Stimulated activated effector memory CD8-positive, alpha-beta T cell treated with anti-CD3 and anti-CD28 coated beads, Interleukin-12 subunit alpha, Interleukin-12 subunit beta, amount 100 ng/mL, for 72 hours (primary cell): ENCODE results near the gene ARHGAP10.

Source experiments
- ATAC-seq: fragments of 150-1000 bp; cut with Tn5 transposase; 2 replicates; pipeline ENCODE4 v1.10.0; 2021
- DNase-seq, 2 donors: peaks; one replicate each; pipeline ENCODE4 v3.0.0; 2021 to 2022; ENCODE audit warnings: low spot score in 2 of 2
- H3K27ac Mint-ChIP-seq: one replicate; pipeline ENCODE4 v1.8.0; 2022; ENCODE audit warnings: mild to moderate bottlenecking, mixed read lengths
- H3K36me3 Mint-ChIP-seq: one replicate; pipeline ENCODE4 v1.8.0; 2022; ENCODE audit warnings: mild to moderate bottlenecking, mixed read lengths
- H3K4me1 Mint-ChIP-seq: one replicate; pipeline ENCODE4 v1.8.0; 2022; ENCODE audit warnings: mixed read lengths
- H3K4me3 Mint-ChIP-seq: one replicate; pipeline ENCODE4 v1.8.0; 2022; ENCODE audit warnings: mild to moderate bottlenecking, mixed read lengths
- H3K9me3 Mint-ChIP-seq: one replicate; pipeline ENCODE4 v1.8.0; 2022; ENCODE audit warnings: mixed read lengths

Gene ARHGAP10

DNA sequence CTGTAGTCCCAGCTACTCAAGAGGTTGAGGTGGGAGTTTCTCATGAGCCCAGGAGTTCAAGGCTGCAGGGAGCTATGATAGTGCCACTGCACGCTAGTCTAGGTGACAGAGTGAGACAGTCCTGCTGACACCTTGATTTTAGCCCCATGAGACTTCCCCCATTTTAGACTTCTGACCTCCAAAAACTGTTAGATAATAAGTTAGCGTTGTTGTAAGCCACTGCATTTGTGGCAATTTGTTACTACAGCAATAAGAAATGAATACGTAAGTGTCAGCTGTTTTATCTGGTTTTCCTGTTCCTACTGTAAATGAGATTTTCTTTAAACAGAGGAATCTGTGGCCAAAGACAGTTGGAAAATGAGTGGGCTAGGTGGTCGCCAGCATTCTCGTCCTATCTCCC, 83.9 kb downstream of the ARHGAP10 start:
- H3K36me3 Mint-ChIP-seq: no peaks in the 10 kb centered on the region
- peaks cover 19% of the 10 kb centered on the region for H3K4me1 Mint-ChIP-seq
- no peaks in the 10 kb centered on the region for H3K9me3 Mint-ChIP-seq
- DNase-seq (no peak), ATAC-seq (no peak)
- peak overlapping the region; percentile 65 for H3K27ac Mint-ChIP-seq
- no peak overlapping the region for H3K4me3 Mint-ChIP-seq

DNA sequence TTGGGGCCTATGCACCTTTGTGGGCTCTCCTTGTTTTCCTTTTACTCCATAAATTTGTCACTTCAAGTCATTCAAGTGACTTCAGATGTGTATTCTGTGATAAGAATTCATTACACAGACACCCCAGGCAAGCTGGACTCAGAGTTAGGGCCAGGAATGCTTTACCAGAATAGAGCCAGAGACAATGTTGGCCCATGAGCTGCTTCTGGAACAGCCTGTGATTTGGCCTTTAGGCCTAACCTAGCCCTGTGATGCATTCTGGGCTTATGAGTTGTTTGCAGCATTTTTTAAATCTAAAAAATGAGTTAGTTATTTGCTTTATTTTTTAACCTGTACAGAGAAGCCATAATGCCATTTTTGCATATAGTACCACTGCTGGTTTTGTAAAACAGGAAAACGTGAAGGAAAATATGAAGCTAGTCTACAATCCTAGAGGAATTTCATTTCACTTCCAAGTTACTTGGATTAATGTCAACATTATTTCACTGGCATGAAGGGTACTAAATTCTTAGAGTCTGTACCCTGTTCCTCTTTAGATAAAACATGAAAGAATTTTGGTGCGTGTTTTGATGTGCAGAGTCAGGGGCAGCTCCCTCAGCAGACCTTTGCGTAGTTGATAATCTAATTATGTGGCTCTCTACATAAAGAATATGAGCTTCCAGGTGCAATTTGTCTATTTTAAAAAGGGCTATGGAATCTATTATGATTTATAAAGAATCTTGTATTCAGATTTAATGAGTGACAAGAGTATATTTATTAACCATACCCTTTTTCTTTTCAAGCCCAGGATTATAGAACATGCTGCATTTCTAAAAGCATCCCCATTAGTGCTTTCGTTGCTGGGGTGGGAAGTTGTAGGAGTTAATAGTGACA, 84.7 kb downstream of the ARHGAP10 start:
- Mint-ChIP-seq H3K4me1 (peaks cover 26% of the 10 kb centered on the region), H3K4me3 (no peak overlapping the region), H3K9me3 (no peaks in the 10 kb centered on the region), H3K27ac (peak overlapping the region; percentile 65), H3K36me3 (no peaks in the 10 kb centered on the region)
- no peak for ATAC-seq
- no peak for DNase-seq

DNA sequence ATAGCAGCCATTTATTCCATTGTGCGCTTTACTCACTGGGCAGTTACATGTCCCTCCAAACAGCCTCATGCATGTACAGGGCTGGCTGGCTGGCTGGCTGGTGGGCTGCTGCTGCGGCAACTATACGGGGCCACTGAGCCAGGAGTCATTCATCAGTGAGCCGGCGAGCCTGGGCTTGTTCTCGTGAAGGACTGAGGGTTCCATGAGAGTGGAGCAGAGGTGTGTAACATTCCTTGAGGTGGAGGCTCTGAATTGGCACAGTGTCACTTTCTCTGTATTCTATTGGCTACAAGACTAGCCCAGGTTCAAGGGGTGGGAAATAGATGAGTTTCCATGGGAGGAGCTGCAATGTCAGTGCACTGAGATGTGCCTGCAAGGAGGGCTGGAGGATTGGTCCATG, 89.1 kb downstream of the ARHGAP10 start:
- DNase-seq (no peak), ATAC-seq (no peak)
- Mint-ChIP-seq H3K4me1 (peaks cover 29% of the 10 kb centered on the region), H3K27ac (peak overlapping the region; percentile 6), H3K4me3 (no peak overlapping the region), H3K36me3 (peaks cover 5% of the 10 kb centered on the region), H3K9me3 (no peaks in the 10 kb centered on the region)

DNA sequence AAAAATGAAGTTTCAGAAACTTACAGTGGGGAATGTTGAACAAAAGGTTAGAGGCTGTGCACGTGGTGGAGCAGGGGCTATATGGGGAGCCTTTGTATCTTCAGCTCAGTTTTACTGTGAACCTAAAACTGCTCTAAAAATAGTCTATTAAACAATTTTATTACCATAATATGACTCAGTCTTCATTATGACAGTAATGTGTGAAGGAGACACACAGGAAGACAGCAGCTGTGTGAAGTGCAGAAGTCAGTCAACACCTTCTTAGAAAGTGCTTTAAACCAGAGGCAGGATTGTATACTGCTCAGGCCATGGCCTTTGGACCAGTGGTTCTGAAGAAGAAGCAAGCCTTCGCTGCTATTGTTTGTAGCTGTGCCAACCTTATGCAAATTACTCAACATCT, 89.7 kb downstream of the ARHGAP10 start:
- H3K4me3 Mint-ChIP-seq: no peak overlapping the region
- peak overlapping the region; percentile 6 for H3K27ac Mint-ChIP-seq
- no peaks in the 10 kb centered on the region for H3K9me3 Mint-ChIP-seq
- peaks cover 24% of the 10 kb centered on the region for H3K4me1 Mint-ChIP-seq
- ATAC-seq (peak; percentile 84), DNase-seq (no peak)
- H3K36me3 Mint-ChIP-seq: peaks cover 5% of the 10 kb centered on the region

DNA sequence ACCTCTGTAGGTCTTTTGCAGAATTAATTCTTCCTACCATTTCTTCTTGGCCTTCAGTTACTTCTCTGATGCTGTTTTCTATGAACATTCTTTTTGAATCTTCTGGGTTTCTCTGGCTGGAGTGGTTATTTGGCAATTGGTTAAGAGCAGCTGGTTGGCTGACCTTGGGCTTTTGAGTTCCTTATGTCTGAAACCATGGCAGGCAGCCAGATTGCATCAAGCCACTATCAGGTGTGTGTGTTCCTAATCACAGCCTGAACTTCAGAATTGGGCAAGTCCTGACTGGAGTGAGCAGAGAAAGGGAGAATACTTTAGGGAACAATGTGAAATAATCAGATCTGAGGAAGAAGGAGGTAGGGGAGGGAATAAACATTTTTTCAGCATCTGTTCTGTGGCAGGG, 90.2 kb downstream of the ARHGAP10 start:
- no peak for DNase-seq
- no peak for ATAC-seq
- Mint-ChIP-seq H3K4me3 (no peak overlapping the region), H3K27ac (peak overlapping the region; percentile 12), H3K9me3 (no peaks in the 10 kb centered on the region), H3K36me3 (peaks cover 5% of the 10 kb centered on the region), H3K4me1 (peaks cover 24% of the 10 kb centered on the region)

DNA sequence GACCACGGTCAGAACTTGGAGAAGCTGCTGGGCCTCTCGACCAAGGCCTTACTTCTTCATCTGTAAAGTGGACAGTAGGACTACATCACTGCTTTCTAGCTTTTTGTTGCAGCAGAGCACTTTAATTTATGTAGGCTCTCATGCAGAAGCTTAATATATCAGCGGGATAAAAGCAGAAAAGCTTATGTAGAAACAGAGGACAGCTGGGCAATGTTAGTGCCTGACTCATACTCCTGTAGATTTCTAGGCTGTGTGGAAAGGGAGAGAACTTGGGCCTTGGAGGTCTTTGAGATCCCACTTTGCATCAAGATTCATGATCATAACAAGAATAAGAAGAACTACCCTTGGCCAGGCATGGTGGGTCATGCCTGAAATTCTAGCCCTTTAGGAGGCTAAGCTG, 91.2 kb downstream of the ARHGAP10 start:
- Mint-ChIP-seq H3K4me1 (peaks cover 24% of the 10 kb centered on the region), H3K4me3 (no peak overlapping the region), H3K27ac (no peak overlapping the region), H3K36me3 (peaks cover 5% of the 10 kb centered on the region), H3K9me3 (no peaks in the 10 kb centered on the region)
- DNase-seq: no peak
- ATAC-seq: no peak

DNA sequence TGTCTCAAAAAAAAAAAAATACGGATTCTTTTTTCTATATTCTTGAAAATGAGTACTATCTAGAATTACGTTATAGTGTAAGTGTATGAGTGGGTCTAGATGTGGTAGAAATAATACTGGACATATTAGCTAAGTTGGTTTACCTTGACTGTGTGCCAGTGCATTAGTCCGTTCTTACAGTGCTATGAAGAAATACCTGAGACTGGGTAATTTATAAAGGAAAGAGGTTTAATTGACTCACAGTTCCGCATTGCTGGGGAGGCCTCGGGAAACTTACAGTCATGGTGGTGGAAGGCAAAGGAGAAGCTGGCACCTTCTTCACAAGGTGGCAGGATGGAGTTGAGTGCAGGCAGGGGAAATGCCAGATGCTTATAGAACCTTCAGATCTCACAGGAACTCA, 92.4 kb downstream of the ARHGAP10 start:
- Mint-ChIP-seq H3K4me3 (no peak overlapping the region), H3K9me3 (no peaks in the 10 kb centered on the region), H3K36me3 (peaks cover 5% of the 10 kb centered on the region), H3K4me1 (peaks cover 24% of the 10 kb centered on the region), H3K27ac (peak overlapping the region; percentile 8)
- DNase-seq (no peak), ATAC-seq (no peak)

DNA sequence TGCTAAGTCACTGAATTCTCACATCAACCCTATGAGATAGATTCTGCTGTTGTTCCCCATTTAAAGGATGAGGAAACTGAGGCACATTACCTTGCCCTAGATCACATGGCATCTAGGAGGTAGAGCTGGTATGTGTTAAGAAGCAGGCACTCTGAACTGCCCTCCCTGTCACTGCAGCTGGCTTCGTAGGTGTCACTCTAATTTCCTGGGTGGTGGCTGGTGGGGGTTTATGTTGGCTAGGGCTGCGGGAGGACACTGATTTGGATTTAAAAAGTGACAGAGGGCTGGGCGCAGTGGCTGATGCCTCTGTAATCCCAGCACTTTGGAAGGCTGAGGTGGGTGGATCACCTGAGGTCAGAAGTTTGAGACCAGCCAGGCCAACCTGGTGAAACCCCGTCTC, 93.0 kb downstream of the ARHGAP10 start:
- Mint-ChIP-seq H3K4me3 (no peak overlapping the region), H3K36me3 (peaks cover 5% of the 10 kb centered on the region), H3K4me1 (peaks cover 28% of the 10 kb centered on the region), H3K27ac (peak overlapping the region; percentile 8), H3K9me3 (no peaks in the 10 kb centered on the region)
- no peak for DNase-seq
- ATAC-seq: no peak

DNA sequence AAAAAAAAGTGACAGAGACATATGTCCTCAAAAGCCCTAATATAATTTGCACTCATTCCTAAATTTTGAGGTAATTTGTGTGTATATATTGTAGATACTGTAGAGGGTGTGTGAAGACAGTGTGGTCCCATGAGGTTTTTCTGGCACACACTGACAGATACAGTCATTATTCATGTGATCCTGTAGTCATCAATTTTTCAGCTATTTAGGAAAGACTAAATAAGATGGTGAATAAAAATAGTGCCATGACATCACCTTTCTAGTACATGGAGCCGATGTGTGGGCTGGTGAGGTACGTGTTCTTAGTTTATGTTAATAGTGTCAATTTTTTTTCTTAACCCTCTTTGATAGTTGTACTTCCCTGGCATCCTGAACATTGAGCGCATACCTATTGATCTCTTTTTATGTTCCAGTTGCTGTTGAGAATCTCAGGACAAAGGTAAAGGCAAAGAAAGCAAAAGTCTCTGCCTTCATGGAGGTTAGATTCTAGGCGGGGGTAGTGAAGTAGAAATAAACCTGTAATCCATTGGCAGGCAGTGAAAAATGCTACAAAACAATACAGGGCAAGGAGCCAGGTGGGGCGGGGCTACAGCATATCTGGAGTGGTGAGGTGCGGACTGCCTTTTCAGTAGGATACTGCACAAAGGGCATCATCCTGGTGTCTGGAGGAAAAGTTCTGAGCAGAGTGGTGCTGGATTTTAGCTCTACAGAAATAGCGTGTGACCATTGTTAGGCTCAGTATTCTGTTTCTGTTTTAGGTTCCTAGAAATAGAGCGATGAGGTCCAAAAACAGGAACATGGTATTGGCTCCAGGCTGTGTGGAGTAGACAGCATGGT, 93.8 kb downstream of the ARHGAP10 start:
- Mint-ChIP-seq H3K9me3 (no peaks in the 10 kb centered on the region), H3K4me1 (peaks cover 31% of the 10 kb centered on the region), H3K4me3 (no peak overlapping the region), H3K36me3 (peaks cover 5% of the 10 kb centered on the region), H3K27ac (no peak overlapping the region)
- ATAC-seq: peak; percentile 28
- DNase-seq: no peak

DNA sequence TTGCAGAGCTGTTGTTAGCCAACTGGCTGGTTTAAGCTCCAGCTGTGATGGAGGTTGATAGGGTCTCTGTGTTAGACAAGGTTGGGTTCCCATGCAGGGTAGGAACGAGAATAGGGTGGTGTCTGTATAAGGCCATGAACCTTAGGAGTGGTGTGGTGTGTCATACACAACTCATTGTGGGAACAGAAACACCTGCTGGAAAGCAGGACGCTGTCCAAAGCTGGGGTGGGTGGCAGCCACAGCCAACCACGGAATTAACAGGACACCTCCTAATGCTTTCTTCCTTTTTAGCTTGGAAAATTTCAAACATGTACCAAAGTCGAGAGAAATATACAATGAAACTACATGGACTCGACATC, 94.4 kb downstream of the ARHGAP10 start:
- Mint-ChIP-seq H3K4me1 (peaks cover 25% of the 10 kb centered on the region), H3K27ac (no peak overlapping the region)

DNA sequence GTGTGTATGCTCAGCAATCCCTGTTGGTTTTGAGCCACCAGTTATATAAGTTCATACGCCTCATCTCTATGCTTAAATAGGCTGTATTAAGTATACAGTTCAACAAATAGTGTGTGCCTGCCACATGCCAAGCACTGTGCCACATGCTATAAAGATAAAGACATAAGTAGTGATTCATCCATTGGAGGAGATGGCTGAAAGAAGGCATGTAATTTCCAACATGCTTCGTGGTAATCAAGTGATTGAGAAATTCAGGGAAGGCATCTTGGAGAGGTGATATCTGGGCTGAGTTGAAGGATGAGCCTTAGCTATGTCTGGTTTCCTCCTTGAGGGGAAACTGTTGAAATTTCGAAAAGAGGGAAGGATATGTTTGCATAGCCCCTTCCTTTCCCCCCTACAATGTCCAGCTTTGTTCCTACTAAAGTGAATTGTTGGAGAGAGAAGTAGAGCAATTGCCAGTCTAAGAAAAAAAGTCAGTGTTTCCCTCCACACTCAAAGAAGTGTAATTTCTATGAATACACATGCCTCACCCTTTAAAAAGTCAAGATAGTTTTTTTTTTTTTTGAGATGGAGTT, 96.5 kb downstream of the ARHGAP10 start:
- H3K4me3 Mint-ChIP-seq: no peak overlapping the region
- peaks cover 31% of the 10 kb centered on the region for H3K4me1 Mint-ChIP-seq
- no peak for ATAC-seq
- no peaks in the 10 kb centered on the region for H3K9me3 Mint-ChIP-seq
- peaks cover 12% of the 10 kb centered on the region for H3K36me3 Mint-ChIP-seq
- DNase-seq: no peak
- H3K27ac Mint-ChIP-seq: no peak overlapping the region

More for the DNA sequence above, 94.4 kb downstream of the ARHGAP10 start:
- H3K36me3 Mint-ChIP-seq: peaks cover 5% of the 10 kb centered on the region
- no peaks in the 10 kb centered on the region for H3K9me3 Mint-ChIP-seq
- ATAC-seq: no peak
- no peak for DNase-seq
- H3K4me3 Mint-ChIP-seq: no peak overlapping the region

DNA sequence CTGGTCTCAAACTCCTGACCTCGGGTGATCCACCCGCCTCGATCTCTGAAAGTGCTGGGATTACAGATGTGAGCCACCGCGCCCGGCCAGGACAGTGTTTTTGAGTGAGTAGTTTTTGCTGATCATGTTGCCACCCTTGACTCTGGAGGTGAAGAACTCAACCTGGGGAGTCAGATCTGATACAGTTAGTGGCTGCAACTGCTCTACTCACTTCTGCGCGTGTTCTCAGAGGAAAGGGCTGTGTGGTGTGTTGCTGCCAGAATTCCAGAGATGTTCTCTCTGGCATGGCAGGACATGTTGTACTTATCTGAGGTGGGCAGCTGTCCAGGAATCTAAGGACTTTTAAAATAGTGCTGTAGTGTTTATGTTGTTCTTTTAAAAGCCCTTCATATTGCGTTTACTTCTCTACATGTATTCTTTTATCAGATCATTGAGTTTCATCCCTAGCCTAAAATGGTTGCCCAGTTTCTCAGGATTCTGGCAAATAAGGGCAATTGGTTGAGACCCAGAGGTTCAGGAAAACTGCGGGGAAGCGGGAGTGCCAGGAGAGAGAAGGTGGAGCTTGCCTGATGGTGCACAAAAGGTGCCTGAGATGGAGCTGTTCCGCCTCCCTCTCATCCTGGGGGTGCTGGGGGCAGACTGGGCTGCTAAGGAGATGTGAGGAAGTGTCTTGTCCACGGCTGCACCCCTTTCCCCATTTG, 97.7 kb downstream of the ARHGAP10 start:
- Mint-ChIP-seq H3K9me3 (no peaks in the 10 kb centered on the region), H3K27ac (no peak overlapping the region), H3K4me3 (no peak overlapping the region)

DNA sequence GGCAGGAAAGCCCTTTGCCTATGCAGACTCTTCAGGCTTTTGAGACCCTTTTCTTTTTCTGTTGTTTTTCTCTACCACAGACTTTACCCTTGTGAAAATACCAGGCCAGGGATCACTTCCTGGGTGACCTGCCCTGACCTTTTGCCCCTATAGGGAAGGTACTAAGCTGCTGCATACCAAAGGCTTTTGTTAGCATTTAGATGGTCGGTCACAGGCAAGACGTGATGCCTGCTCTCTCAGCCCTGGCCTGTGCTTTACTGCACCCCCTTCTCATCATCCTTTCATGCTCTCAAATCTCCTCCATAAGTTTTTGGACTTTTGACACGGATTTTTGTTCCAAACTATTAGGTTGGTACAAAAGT, 98.2 kb downstream of the ARHGAP10 start:
- Mint-ChIP-seq H3K9me3 (no peaks in the 10 kb centered on the region), H3K4me1 (peaks cover 38% of the 10 kb centered on the region), H3K36me3 (peaks cover 12% of the 10 kb centered on the region), H3K4me3 (no peak overlapping the region), H3K27ac (no peak overlapping the region)
- DNase-seq: no peak
- ATAC-seq: no peak

More for the DNA sequence above, 97.7 kb downstream of the ARHGAP10 start:
- Mint-ChIP-seq H3K36me3 (peaks cover 12% of the 10 kb centered on the region), H3K4me1 (peaks cover 39% of the 10 kb centered on the region)
- no peak for ATAC-seq
- no peak for DNase-seq

DNA sequence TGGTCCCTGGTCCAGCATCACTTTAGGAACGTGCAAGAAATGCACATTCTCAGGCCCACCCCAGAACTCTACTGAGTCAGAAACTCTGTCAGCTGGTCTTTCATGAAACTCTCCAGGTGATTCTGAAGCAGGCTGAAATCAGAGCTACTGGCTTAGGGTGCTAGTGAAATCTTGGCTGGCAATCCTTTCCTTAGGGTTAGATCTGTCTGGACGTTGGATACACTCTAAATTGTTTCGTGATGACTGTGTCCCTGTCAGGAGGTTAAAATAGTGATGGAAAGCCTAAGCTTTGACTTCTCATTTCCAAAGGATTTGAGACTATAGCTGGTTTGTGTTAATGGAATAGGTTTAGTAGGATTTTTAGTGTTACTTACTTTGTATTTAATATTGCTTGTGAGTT, 99.1 kb downstream of the ARHGAP10 start:
- no peak for ATAC-seq
- peaks cover 37% of the 10 kb centered on the region for H3K4me1 Mint-ChIP-seq
- peaks cover 7% of the 10 kb centered on the region for H3K36me3 Mint-ChIP-seq
- no peak overlapping the region for H3K27ac Mint-ChIP-seq
- no peaks in the 10 kb centered on the region for H3K9me3 Mint-ChIP-seq
- no peak overlapping the region for H3K4me3 Mint-ChIP-seq
- DNase-seq: peak in 1 of 2 donors; percentile 38

DNA sequence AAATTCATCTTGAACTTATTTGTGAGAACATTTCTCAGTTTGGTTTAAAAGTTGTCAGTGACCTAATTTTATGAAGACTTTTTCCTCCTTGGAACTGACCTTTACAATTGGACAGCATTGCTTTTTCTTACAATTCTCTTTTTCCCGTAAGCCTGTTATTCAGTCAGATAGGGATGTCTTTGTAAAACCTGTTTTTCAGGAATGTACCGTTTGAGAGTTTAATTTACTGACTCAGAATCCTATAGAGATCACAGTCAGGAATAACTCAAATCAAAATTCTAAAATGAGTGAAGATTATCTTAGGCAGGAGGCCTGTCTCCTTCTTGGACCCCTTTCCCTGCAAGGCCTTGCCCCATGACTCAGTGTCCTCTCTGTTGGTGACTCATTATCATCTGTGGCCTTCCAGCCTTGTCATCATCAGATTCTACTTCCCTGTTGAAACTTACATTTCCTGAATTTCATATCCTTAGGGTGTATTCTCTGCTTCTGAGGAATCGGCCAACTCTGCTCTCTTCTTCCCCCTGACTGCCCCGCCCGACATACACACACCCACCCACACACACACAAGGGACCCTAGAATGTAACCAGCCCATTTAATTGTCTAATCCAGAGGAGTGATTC, 99.8 kb downstream of the ARHGAP10 start:
- DNase-seq (no peak), ATAC-seq (peak; percentile 73)
- peaks cover 7% of the 10 kb centered on the region for H3K36me3 Mint-ChIP-seq
- H3K4me3 Mint-ChIP-seq: no peak overlapping the region
- no peaks in the 10 kb centered on the region for H3K9me3 Mint-ChIP-seq
- no peak overlapping the region for H3K27ac Mint-ChIP-seq
- H3K4me1 Mint-ChIP-seq: peaks cover 38% of the 10 kb centered on the region
